NCI-H1930 (cell line): Measurements from ENCODE around the gene KCNG2.

Experiments
- DNase-seq, 2 experiments: peaks; one replicate each; lab custom pipeline; 2025; lab: John Stamatoyannopoulos, UW

Gene KCNG2

GRCh38 chr18:79819064-79819967 is 21.6 kb downstream of the KCNG2 start:
- DNase-seq = no peak

GRCh38 chr18:79819968-79820351 is 22.2 kb downstream of the KCNG2 start:
- DNase-seq = no peak

- DNase-seq = no peak
Measured at GRCh38 chr18:79823120-79823519, 25.4 kb downstream of the KCNG2 start.

GRCh38 chr18:79825913-79826312 is 28.2 kb downstream of the KCNG2 start:
- no peak for DNase-seq

- DNase-seq = no peak
Measured at GRCh38 chr18:79826966-79827365, 29.2 kb downstream of the KCNG2 start.

- no peak for DNase-seq
Measured at GRCh38 chr18:79828258-79828657, 30.5 kb downstream of the KCNG2 start.

GRCh38 chr18:79829136-79829854 is 31.6 kb downstream of the KCNG2 start:
- DNase-seq = no peak

GRCh38 chr18:79832169-79832568 is 34.4 kb downstream of the KCNG2 start:
- DNase-seq = no peak

GRCh38 chr18:79834834-79835233 is 37.1 kb downstream of the KCNG2 start:
- no peak for DNase-seq

- no peak for DNase-seq
Measured at GRCh38 chr18:79841936-79842335, 44.2 kb downstream of the KCNG2 start.

- DNase-seq = no peak
Measured at GRCh38 chr18:79844999-79845563, 47.3 kb downstream of the KCNG2 start.

- no peak for DNase-seq
Measured at GRCh38 chr18:79846936-79847557, 49.3 kb downstream of the KCNG2 start.

- DNase-seq = no peak
Measured at GRCh38 chr18:79847606-79848293, 50.0 kb downstream of the KCNG2 start.

GRCh38 chr18:79848294-79848578 is 50.5 kb downstream of the KCNG2 start:
- no peak for DNase-seq

GRCh38 chr18:79848579-79849327 is 51.0 kb downstream of the KCNG2 start:
- DNase-seq = no peak

GRCh38 chr18:79849328-79850207 is 51.8 kb downstream of the KCNG2 start:
- no peak for DNase-seq

- DNase-seq = no peak
Measured at GRCh38 chr18:79850731-79851130, 53.0 kb downstream of the KCNG2 start.

GRCh38 chr18:79851489-79851888 is 53.8 kb downstream of the KCNG2 start:
- no peak for DNase-seq

- DNase-seq = no peak
Measured at GRCh38 chr18:79851950-79852349, 54.2 kb downstream of the KCNG2 start.

GRCh38 chr18:79852561-79853302 is 55.0 kb downstream of the KCNG2 start:
- no peak for DNase-seq
